HG03135 (cell line): ENCODE measurements around the gene CNNM4.

ENCODE experiments used
- ATAC-seq: cut with Tn5 transposase; IDR thresholded peaks from one replicate; pipeline ENCODE4 v1.9.1; 2021; ENCODE audit warnings: mild to moderate bottlenecking, moderate library complexity; ENCODE audit not compliant: unreplicated experiment

Gene CNNM4

GRCh38 chr2:96853321-96853720 lies 92.6 kb downstream of the CNNM4 start:
- ATAC-seq: no peak

GRCh38 chr2:96856776-96857666 lies 96.3 kb downstream of the CNNM4 start:
- peak; percentile 11 for ATAC-seq

GRCh38 chr2:96857667-96858372 lies 97.1 kb downstream of the CNNM4 start, which contains the start of gene ANKRD39:
Gene ANKRD39 (minus strand): TSS chr2:96858016. CDS start chr2:96857987, 29 bp downstream.
- ATAC-seq: peak; percentile 92

- no peak for ATAC-seq
Measured at GRCh38 chr2:96859099-96859649, 98.5 kb downstream of the CNNM4 start.

- no peak for ATAC-seq
Measured at GRCh38 chr2:96859681-96860064, 99.0 kb downstream of the CNNM4 start.

GRCh38 chr2:96860065-96861029 lies 99.6 kb downstream of the CNNM4 start:
- no peak for ATAC-seq

GRCh38 chr2:96861074-96861473 lies 100.4 kb downstream of the CNNM4 start:
- ATAC-seq: no peak
